GM12873 (cell line): Measurements from ENCODE around the gene LAMP5.

Source experiments
- TF ChIP-seq, protein P1 (sequence below): IDR thresholded peaks from 2 replicates; pipeline ENCODE4 v1.5.1; 2012; ENCODE audit warnings: low read depth, mild to moderate bottlenecking, moderate library complexity, low read length, control low read depth; ENCODE audit not compliant: insufficient read depth; ENCODE audit errors: missing control alignments

Gene LAMP5

DNA sequence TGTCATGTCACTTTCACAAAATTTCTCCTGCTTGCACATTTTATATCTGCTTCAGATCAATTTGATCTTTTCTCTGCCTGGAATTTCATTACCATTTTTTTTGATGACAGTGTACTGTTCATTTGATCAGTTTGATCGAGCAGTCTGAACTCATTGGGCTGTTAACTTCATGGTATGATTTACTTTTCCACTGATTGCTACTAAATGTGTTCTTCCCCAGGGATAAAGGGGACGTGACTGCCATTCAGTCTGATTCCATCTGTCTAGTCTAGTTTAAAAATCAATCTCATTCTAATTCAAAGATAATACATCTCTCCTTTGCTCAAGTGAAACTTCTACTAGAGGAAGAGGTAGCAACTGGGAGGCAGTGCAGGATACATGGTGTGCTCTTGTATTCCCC lies 21.1 kb downstream of the LAMP5 start:
- TF ChIP-seq, protein P1, sequence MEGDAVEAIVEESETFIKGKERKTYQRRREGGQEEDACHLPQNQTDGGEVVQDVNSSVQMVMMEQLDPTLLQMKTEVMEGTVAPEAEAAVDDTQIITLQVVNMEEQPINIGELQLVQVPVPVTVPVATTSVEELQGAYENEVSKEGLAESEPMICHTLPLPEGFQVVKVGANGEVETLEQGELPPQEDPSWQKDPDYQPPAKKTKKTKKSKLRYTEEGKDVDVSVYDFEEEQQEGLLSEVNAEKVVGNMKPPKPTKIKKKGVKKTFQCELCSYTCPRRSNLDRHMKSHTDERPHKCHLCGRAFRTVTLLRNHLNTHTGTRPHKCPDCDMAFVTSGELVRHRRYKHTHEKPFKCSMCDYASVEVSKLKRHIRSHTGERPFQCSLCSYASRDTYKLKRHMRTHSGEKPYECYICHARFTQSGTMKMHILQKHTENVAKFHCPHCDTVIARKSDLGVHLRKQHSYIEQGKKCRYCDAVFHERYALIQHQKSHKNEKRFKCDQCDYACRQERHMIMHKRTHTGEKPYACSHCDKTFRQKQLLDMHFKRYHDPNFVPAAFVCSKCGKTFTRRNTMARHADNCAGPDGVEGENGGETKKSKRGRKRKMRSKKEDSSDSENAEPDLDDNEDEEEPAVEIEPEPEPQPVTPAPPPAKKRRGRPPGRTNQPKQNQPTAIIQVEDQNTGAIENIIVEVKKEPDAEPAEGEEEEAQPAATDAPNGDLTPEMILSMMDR: no peak

DNA sequence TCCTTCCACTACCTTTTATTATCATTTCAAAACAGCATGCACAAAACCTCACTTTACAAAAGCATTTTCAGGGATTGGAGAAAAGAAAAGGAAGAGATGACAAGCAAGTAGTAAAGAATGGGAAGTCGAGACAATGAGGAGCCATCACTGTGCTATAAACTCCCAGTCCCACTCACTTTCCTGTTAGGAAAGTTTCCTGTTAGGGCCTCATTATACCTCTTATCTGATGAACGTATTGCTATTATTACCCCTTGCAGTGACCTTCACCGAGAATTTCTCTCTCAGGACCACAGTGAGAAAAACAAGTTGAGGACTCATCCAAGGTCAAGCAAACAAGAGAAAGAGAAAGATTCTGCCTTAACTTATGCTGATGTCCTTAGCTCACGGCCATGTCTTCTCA lies 28.8 kb downstream of the LAMP5 start:
- TF ChIP-seq, protein P1: no peak

DNA sequence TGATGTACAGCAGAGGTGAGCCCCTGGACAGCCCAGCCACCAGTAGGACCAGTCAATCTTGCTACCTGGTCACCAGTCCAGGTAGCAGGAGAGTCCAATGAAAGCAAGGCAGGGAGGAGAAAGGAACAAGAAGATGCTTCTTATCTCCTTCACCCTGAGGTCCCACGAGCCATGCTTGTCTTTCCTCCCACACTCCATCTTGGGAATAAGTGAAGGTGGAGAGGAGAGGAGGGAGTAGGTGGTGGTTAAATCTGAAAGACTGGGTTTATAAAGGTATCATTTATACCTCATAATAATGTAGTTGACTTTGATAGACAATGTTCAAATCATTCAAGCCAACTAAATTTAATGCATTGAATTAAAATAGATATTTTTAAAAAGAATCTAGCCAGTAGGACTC lies 35.9 kb downstream of the LAMP5 start:
- TF ChIP-seq, protein P1: no peak

DNA sequence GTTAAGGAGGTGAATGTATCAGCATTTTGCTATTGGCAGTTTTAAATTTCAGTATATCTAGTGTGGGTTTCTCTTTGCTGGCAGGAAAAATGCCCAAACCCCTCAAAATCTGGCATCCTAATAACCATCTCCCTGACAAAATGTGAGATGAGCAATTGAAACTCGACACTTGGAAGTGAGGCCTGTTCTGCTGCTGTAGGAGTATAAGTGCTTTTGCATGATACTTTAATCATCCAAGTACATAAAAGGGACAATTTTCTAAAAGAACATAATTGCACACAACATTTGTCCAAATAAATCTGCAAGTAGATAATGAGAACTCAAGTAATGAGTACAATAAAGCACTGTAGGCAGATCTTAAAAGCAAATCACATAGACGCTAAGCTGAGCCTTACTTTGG lies 36.5 kb downstream of the LAMP5 start:
- TF ChIP-seq, protein P1: no peak

DNA sequence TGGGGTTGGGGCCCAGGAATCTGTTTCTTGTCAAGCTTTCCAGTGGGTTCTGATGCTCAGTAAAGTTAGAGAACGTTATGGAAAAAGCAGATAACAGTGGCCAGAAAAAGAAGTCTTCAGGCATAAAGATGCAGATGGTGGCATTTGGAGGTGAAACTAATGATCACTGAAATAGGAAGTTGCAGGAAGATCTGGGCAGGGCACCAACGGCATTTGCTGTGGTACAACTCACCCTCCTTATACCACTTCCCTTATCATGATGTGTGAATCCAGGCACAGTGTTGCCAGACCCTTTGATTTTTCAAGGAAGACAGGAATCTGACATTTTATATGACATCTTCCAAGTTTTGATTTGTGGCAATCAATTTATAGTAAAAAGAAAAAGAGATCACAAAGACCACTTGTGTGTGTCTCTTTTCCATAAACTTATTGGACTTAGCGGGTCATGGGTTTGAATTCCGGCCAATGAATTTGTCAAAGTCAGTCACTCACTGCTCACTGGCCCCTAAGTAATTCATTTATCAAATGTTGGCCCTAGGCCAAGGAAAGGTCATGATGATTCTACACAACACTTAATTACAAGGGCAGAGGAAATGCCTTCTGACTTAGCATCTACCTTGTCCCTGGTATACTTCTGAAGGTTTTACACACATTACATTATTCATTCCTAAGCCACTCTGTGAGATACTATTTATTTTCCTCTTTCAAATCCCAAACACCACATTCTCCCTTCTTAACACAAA lies 37.6 kb downstream of the LAMP5 start:
- TF ChIP-seq, protein P1: no peak

DNA sequence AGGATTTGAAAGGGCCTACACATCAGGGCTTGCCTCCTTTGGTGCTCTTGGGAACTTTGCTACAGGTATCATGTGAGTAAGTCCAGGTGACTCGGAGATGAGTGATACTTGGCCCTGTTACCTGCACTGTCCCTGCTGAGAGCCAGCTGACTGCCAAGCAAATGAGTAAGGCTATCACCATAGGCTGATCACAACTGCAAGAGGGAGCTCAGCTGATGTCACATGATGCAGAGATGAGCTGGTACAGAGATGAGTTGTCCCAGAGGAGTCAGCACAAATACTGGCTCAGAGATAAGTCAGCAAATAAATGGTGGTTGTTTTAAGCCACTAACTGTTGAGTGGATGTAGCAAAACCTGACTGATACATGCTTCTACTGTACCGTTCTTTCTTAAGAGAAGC lies 41.4 kb downstream of the LAMP5 start:
- TF ChIP-seq, protein P1: no peak

DNA sequence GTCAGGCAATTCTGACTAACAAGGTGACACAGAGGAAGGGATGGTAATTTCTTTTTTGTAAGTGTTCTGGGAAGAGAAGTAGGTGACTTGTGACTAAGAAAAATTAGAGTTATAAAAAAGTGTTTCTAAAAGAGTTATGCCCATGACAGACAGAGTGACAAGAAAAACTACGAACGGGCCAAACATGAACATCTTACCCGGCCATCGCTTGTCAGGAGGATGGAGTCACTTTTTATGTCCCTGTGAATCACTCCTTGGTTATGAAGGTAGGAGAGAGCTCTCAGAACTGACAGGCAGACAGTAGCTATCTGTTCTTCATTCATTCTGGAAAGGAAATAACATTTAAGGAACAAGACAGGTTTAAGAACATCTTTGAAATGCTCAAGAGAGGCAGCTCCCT lies 43.0 kb downstream of the LAMP5 start:
- TF ChIP-seq, protein P1: no peak
